ENCODE results near the gene KCNIP4.

DNA sequence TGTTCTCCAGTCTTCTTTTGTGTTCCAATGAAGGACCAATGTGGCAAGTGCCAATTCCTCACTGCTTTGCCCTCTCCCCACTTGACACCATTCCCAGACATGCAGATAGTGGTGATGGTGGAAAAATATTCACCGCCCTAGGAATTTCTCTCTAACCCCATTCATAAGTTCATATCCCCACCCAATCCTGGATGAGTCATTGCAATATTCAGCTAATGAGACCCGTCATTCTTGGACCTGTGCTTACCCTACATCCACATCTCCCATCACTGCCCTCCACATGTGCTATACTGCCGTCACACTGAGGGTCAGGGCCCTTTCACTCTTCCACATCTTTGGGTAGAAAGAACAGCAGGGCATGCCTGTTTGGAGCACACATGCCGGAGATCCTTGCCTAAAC, 199.2 kb downstream of the KCNIP4 start:
- TF ChIP-seq SP1 (IDR thresholded peaks at IDR 0.05) (no peak), L3MBTL2 (conservative IDR thresholded peaks at IDR 0.05) (no peak), TARDBP (IDR thresholded peaks at IDR 0.05) (no peak)

Measured in HEK293T (cell line).